GM12878 (cell line): ENCODE measurements around the gene GEMIN2. TPM values are rescaled to one million over a fixed set of nuclear protein-coding genes. Genes with fewer than 3 reads are reported as not detected.
"Not testable (repeated sequence)": the region's sequence is repeated elsewhere in the genome, so short reads cannot be mapped to it uniquely, and the experiment has no call there.

ENCODE experiments used
- ATAC-seq: fragments of 200-7000 bp; cut with Tn5 transposase; 3 replicates; pipeline ENCODE4 v1.9.1; 2020; ENCODE audit warnings: mild to moderate bottlenecking, moderate library complexity
- BruUV-seq: library from RNA; stranded (reverse); fragments of 400-500 nt; replicated peaks from 2 replicates; lab custom pipeline; 2021; lab: Mats Ljungman, UMichigan
- CTCF ChIA-PET: fragments of 300-600 bp; sonication (Branson Sonifier 250); formaldehyde crosslinking; extraction: SDS; loops from one replicate; lab custom pipeline; 2021; ENCODE audit warnings: inconsistent platforms; lab: Yijun Ruan, JAX
- POLR2A ChIA-PET: fragments of 350-600 bp; formaldehyde crosslinking; extraction: SDS; loops from one replicate; lab custom pipeline; 2021; ENCODE audit warnings: inconsistent platforms; lab: Charles Lee
- RAD21 ChIA-PET: fragments of 300-600 bp; sonication (Branson Sonifier 250); formaldehyde crosslinking; loops from one replicate; lab custom pipeline; 2023; ENCODE audit warnings: antibody characterized with exemption; ENCODE audit not compliant: unreplicated experiment; lab: Charles Lee
- SMC1A ChIA-PET: fragments of 300-600 bp; sonication (Branson Sonifier 250); formaldehyde crosslinking; loops from one replicate; lab custom pipeline; 2023; ENCODE audit not compliant: unreplicated experiment, uncharacterized antibody; lab: Charles Lee
- DNase-seq: peaks from one replicate; pipeline ENCODE4 v3.0.0-alpha.2; 2011; ENCODE audit warnings: low read depth, low spot score
- FAIRE-seq: peaks from 3 replicates; lab custom pipeline; 2011; peaks lifted over from hg19 to GRCh38; lab: Jason Lieb, UNC
- H2AFZ ChIP-seq: 2 replicates; pipeline ENCODE4 v1.6.0; 2011; ENCODE audit warnings: low read depth, low read length, control low read depth; ENCODE audit not compliant: control insufficient read depth
- H3K27ac ChIP-seq: 2 replicates; pipeline ENCODE4 v1.5.1; 2011; ENCODE audit warnings: control low read depth; ENCODE audit not compliant: control insufficient read depth, insufficient read depth
- H3K27me3 ChIP-seq, 2 experiments: replicated peaks in 1 of 2; 2 replicates each; pipeline versions ENCODE4 v1.6.0 to v1.6.1; 2011; ENCODE audit warnings: low read length in 1 of 2; ENCODE audit not compliant: control insufficient read depth in 2 of 2, insufficient read depth in 2 of 2
- H3K36me3 ChIP-seq, 2 experiments: 2 replicates each; pipeline ENCODE4 v1.5.1; 2011; ENCODE audit warnings: low read length in 1 of 2; ENCODE audit not compliant: control insufficient read depth in 2 of 2, insufficient read depth in 2 of 2
- H3K4me1 ChIP-seq: 2 replicates; pipeline ENCODE4 v1.6.1; 2011; ENCODE audit warnings: mild to moderate bottlenecking, low read length, moderate library complexity, mixed read lengths; ENCODE audit not compliant: control insufficient read depth, insufficient read depth
- H3K4me2 ChIP-seq: 2 replicates; pipeline ENCODE4 v1.6.0; 2011; ENCODE audit warnings: control low read depth; ENCODE audit not compliant: control insufficient read depth, insufficient read depth
- H3K4me3 ChIP-seq: fragments of 200-600 bp; sonication (generic); 2 replicates; pipeline ENCODE4 v1.5.1; 2016
- H3K79me2 ChIP-seq: 2 replicates; pipeline ENCODE4 v1.6.0; 2011; ENCODE audit warnings: low read length; ENCODE audit not compliant: control insufficient read depth, insufficient read depth
- H3K9ac ChIP-seq: 2 replicates; pipeline ENCODE4 v1.8.0; 2011; ENCODE audit warnings: low read length, control low read depth, mixed read lengths; ENCODE audit not compliant: control insufficient read depth, insufficient read depth
- H3K9me3 ChIP-seq: replicated peaks from 3 replicates; pipeline ENCODE4 v1.5.1; 2011; ENCODE audit warnings: mild to moderate bottlenecking, low read length; ENCODE audit not compliant: control insufficient read depth, insufficient read depth
- H4K20me1 ChIP-seq: 2 replicates; pipeline ENCODE4 v1.6.0; 2011; ENCODE audit not compliant: control insufficient read depth, insufficient read depth
- MEF2B ChIP-seq: fragments of 450-650 bp; IDR thresholded peaks from 2 replicates; pipeline ENCODE4 v1.6.1; 2018; ENCODE audit warnings: mild to moderate bottlenecking, moderate library complexity; ENCODE audit not compliant: partially characterized antibody, poor library complexity, severe bottlenecking
- SPI1 ChIP-seq: IDR thresholded peaks from 2 replicates; pipeline ENCODE4 v1.6.1; 2011; ENCODE audit warnings: low read depth, mild to moderate bottlenecking, low read length, moderate library complexity, borderline replicate concordance; ENCODE audit not compliant: insufficient read depth
- WGBS: methylation state at CpG from one replicate; pipeline ENCODE4 v1.1.6; 2016; ENCODE audit warnings: low lambda C conversion rate; ENCODE audit not compliant: insufficient replicate concordance, insufficient coverage; ENCODE audit errors: missing lambda C conversion rate; 5-methylcytosine and 5-hydroxymethylcytosine counted together
- in situ Hi-C: fragments of 300-500 bp; cut with MboI; formaldehyde crosslinking; loops from 9 replicates; pipeline ENCODE4 v1.14.3; 2018; ENCODE audit warnings: mixed read lengths
- intact Hi-C: fragments of 100-400 bp; cut with micrococcal nuclease; formaldehyde crosslinking; loops from one replicate; pipeline ENCODE4 v1.14.2; 2022; ENCODE audit not compliant: unreplicated experiment
- polyA plus RNA-seq, 11 experiments: library from polyadenylated mRNA; depleted of rRNA in 4 of 11; unstranded in 6 of 11; stranded (reverse) in 5 of 11; fragments of >200 nt; fragmentation: Nextera tagmentation in 4 of 11; fragmentation: Illumina TruSeq in 1 of 11; extraction: Ambion mirVana in 4 of 11; extraction: Trizol in 1 of 11; gene quantifications; 1 replicate in 1 of 11; 2 replicates in 10 of 11; pipeline versions ENCODE4 v1.2.1 to v1.2.3, GENCODE V29; 2011 to 2016; ENCODE audit warnings: inconsistent platforms in 2 of 11, missing spikeins in 2 of 11, low read depth in 1 of 11
- total RNA-seq, 4 experiments: library from RNA; depleted of rRNA in 3 of 4; stranded (reverse); fragments of >200 nt in 3 of 4; fragmentation: Illumina TruSeq in 1 of 4; extraction: Trizol in 1 of 4; gene quantifications; 2 replicates each; pipeline versions ENCODE4 v1.2.1 to v1.2.3, GENCODE V29; 2013 to 2021
- TF ChIP-seq, protein P1 (sequence below): fragments of 150-350 bp; IDR thresholded peaks from 2 replicates; pipeline ENCODE4 v1.6.1; 2014; ENCODE audit warnings: mild to moderate bottlenecking, low read depth, low read length

GEMIN2 gene
- total and polyA plus RNA-seq, 10 of the 15 experiments (the other 5 are each of a cell fraction or from before 2014, with no cell fraction given) = 25.9 to 69.3 (median 46.1) TPM

GRCh38 chr14:39122330-39123138, 8.4 kb downstream of the GEMIN2 start:
- BruUV-seq = TSS peak; percentile 25
- POLR2A ChIA-PET = no interaction called here
- CTCF ChIA-PET = interaction anchor here (1.2 kb wide), 1 partner anchor 10 kb away, joined by 3 read pairs; no protein-coding TSS in a partner anchor
- H3K79me2 ChIP-seq = no peaks in the 10 kb centered on the region
- ATAC-seq = no peak
- no peak overlapping the region for H3K9ac ChIP-seq
- H3K36me3 ChIP-seq = peaks cover 0 to 33% of the 10 kb centered on the region in 2 experiments; a peak in 3 of 4 replicates
- in situ Hi-C loops (no loop called here), intact Hi-C loops (no loop called here)
- H3K9me3 ChIP-seq = no peaks in the 10 kb centered on the region; the same call in 2 of the 3 replicates
- H3K4me3 ChIP-seq = no peak overlapping the region
- RAD21 ChIA-PET = no interaction called here
- H4K20me1 ChIP-seq = no peaks in the 10 kb centered on the region
- TF ChIP-seq MEF2B = no peak
- TF ChIP-seq SPI1 = no peak
- TF ChIP-seq, protein P1, sequence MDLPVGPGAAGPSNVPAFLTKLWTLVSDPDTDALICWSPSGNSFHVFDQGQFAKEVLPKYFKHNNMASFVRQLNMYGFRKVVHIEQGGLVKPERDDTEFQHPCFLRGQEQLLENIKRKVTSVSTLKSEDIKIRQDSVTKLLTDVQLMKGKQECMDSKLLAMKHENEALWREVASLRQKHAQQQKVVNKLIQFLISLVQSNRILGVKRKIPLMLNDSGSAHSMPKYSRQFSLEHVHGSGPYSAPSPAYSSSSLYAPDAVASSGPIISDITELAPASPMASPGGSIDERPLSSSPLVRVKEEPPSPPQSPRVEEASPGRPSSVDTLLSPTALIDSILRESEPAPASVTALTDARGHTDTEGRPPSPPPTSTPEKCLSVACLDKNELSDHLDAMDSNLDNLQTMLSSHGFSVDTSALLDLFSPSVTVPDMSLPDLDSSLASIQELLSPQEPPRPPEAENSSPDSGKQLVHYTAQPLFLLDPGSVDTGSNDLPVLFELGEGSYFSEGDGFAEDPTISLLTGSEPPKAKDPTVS = no peak
- TF ChIP-seq, all 136 proteins: peak for 0
- Histone ChIP-seq H3K27ac (no peak overlapping the region), H3K4me1 (no peaks in the 10 kb centered on the region), H3K27me3 (no peaks in the 10 kb centered on the region), H3K4me2 (no peak overlapping the region), H2AFZ (no peak overlapping the region)
- FAIRE-seq (no peak), DNase-seq (no peak)
- SMC1A ChIA-PET = no interaction called here
- 96% methylated on average over 3 of the region's 3 CpGs for WGBS

DNA sequence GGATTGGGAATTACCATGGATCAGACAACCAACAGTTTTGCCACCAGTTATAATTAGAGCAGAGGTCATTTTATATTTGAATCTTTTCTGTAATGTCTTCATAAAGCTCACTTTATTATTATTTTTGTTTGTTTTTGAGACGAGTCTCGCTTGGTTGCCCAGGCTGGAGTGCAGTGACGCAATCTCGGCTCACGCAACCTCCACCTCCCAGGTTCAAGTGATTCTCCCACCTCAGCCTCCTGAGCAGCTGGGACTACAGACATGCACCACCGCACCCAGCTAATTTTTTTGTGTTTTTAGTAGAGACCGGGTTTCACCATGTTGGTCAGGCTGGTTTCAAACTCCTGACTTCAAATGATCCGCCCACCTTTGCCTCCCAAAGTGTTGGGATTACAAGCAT, 23.7 kb downstream of the GEMIN2 start:
- DNase-seq, RAD21 ChIA-PET, FAIRE-seq, H3K27me3 ChIP-seq, H3K9ac ChIP-seq, H3K4me1 ChIP-seq, H3K4me2 ChIP-seq, in situ Hi-C loops, BruUV-seq, H3K9me3 ChIP-seq, H3K79me2 ChIP-seq, H3K27ac ChIP-seq, H2AFZ ChIP-seq, H3K4me3 ChIP-seq, ATAC-seq, H4K20me1 ChIP-seq, intact Hi-C loops, POLR2A ChIA-PET: not testable (repeated sequence)
- CTCF ChIA-PET = interaction anchor here (1.0 kb wide), 1 partner anchor 12 kb away, joined by 3 read pairs; no protein-coding TSS in a partner anchor
- peaks cover 0 to 23% of the 10 kb centered on the region in 2 experiments; a peak in 3 of 4 replicates for H3K36me3 ChIP-seq
- WGBS = 100% methylated on average over 8 of the region's 8 CpGs
- SMC1A ChIA-PET = interaction anchor here (0.6 kb wide), 1 partner anchor 17 kb away, joined by 3 read pairs; no protein-coding TSS in a partner anchor
